GM23248 (cell line): Measurements from ENCODE around the gene ASXL3. TPM values are rescaled to one million over a fixed set of nuclear protein-coding genes. Genes with fewer than 3 reads are reported as not detected.

Experiments
- DNase-seq: peaks from one replicate; pipeline ENCODE4 v3.0.0-alpha.2; 2015
- H2AFZ ChIP-seq: fragments of 200-600 bp; sonication (generic); 2 replicates; pipeline ENCODE4 v1.6.1; 2016; ENCODE audit warnings: antibody characterized with exemption
- H3F3A ChIP-seq: fragments of 200-600 bp; sonication (generic); 2 replicates; pipeline ENCODE4 v1.6.1; 2016; ENCODE audit warnings: mild to moderate bottlenecking, antibody characterized with exemption, mixed run types; ENCODE audit not compliant: insufficient read depth
- H3K27ac ChIP-seq: fragments of 200-600 bp; sonication (generic); 2 replicates; pipeline ENCODE4 v1.5.1; 2016; ENCODE audit warnings: mild to moderate bottlenecking
- H3K27me3 ChIP-seq: fragments of 200-600 bp; sonication (generic); replicated peaks from 2 replicates; pipeline ENCODE4 v1.6.1; 2016; ENCODE audit warnings: mild to moderate bottlenecking; ENCODE audit not compliant: insufficient read depth
- H3K36me3 ChIP-seq: fragments of 200-600 bp; sonication (generic); 2 replicates; pipeline ENCODE4 v1.6.1; 2016; ENCODE audit warnings: low read depth, mild to moderate bottlenecking
- H3K4me1 ChIP-seq: fragments of 200-600 bp; sonication (generic); 2 replicates; pipeline ENCODE4 v1.6.1; 2016; ENCODE audit warnings: mild to moderate bottlenecking; ENCODE audit not compliant: insufficient read depth
- H3K4me2 ChIP-seq: fragments of 200-600 bp; sonication (generic); one replicate; pipeline ENCODE4 v1.6.1; 2016; ENCODE audit warnings: mild to moderate bottlenecking; ENCODE audit not compliant: unreplicated experiment
- H3K4me3 ChIP-seq: fragments of 200-600 bp; sonication (generic); 2 replicates; pipeline ENCODE4 v1.5.1; 2016; ENCODE audit warnings: mild to moderate bottlenecking
- H3K79me2 ChIP-seq: fragments of 200-600 bp; sonication (generic); 2 replicates; pipeline ENCODE4 v1.6.1; 2016; ENCODE audit warnings: mild to moderate bottlenecking; ENCODE audit not compliant: insufficient read depth
- H3K9ac ChIP-seq: fragments of 200-600 bp; sonication (generic); 2 replicates; pipeline ENCODE4 v1.6.1; 2016; ENCODE audit warnings: mild to moderate bottlenecking
- H3K9me2 ChIP-seq: fragments of 200-600 bp; sonication (generic); 2 replicates; pipeline ENCODE4 v1.6.1; 2016; ENCODE audit warnings: mixed run types, mild to moderate bottlenecking, moderate library complexity; ENCODE audit not compliant: insufficient read depth
- H3K9me3 ChIP-seq: fragments of 200-600 bp; sonication (generic); one replicate; pipeline ENCODE4 v1.6.1; 2017; ENCODE audit warnings: low read depth
- H4K20me1 ChIP-seq: fragments of 200-600 bp; sonication (generic); 2 replicates; pipeline ENCODE4 v1.6.0; 2016; ENCODE audit not compliant: insufficient read depth
- EZH2 ChIP-seq: fragments of 200-600 bp; sonication (generic); IDR thresholded peaks from 2 replicates; pipeline ENCODE4 v1.6.1; 2018; ENCODE audit warnings: antibody characterized with exemption, mild to moderate bottlenecking; ENCODE audit not compliant: insufficient read depth, poor library complexity, severe bottlenecking
- EZH2phosphoT487 ChIP-seq: fragments of 200-600 bp; sonication (generic); IDR thresholded peaks from 2 replicates; pipeline ENCODE4 v1.6.1; 2018; ENCODE audit warnings: antibody characterized with exemption, moderate library complexity, mild to moderate bottlenecking, low read depth; ENCODE audit not compliant: insufficient read depth
- WGBS, 2 experiments: methylation state at CpG; one replicate each; pipeline ENCODE4 v1.1.6; 2015 to 2017; ENCODE audit warnings: low lambda C conversion rate in 2 of 2, low coverage in 1 of 2; ENCODE audit errors: missing lambda C conversion rate in 2 of 2; 5-methylcytosine and 5-hydroxymethylcytosine counted together
- in situ Hi-C: fragments of 300-500 bp; cut with MboI; formaldehyde crosslinking; loops from 2 replicates; pipeline ENCODE4 v1.15.0; 2020
- polyA plus RNA-seq: library from polyadenylated mRNA; unstranded; fragments of >200 nt; fragmentation: Nextera tagmentation; extraction: Ambion mirVana; gene quantifications from 2 replicates; pipeline ENCODE4 v1.2.1, GENCODE V29; 2016
- total RNA-seq: library from RNA; depleted of rRNA; stranded (reverse); fragments of >200 nt; shearing (Covaris generic); gene quantifications from 2 replicates; pipeline ENCODE4 v1.2.3, GENCODE V29; 2014

The ASXL3 gene
- total and polyA plus RNA-seq, 2 experiments from 2014 or later = not detected

- in situ Hi-C loops = no loop called here
- TF ChIP-seq EZH2 (no peak), EZH2phosphoT487 (no peak)
- Histone ChIP-seq H2AFZ (no peak overlapping the region), H3K36me3 (no peaks in the 10 kb centered on the region), H3K4me3 (no peak overlapping the region), H3K4me2 (no peak overlapping the region), H3K9me3 (no peaks in the 10 kb centered on the region), H3K9ac (no peak overlapping the region), H3K79me2 (no peaks in the 10 kb centered on the region), H3F3A (peaks cover 18% of the 10 kb centered on the region), H4K20me1 (no peaks in the 10 kb centered on the region), H3K27ac (no peak overlapping the region), H3K9me2 (no peaks in the 10 kb centered on the region), H3K27me3 (peaks cover 3% of the 10 kb centered on the region), H3K4me1 (peaks cover 16% of the 10 kb centered on the region)
- 3% methylated on average over 4 of the region's 4 CpGs for WGBS, 2 experiments
- peak; percentile 61 for DNase-seq
Observed at GRCh38 chr18:33751613-33752221, 173.7 kb downstream of the ASXL3 start.

DNA sequence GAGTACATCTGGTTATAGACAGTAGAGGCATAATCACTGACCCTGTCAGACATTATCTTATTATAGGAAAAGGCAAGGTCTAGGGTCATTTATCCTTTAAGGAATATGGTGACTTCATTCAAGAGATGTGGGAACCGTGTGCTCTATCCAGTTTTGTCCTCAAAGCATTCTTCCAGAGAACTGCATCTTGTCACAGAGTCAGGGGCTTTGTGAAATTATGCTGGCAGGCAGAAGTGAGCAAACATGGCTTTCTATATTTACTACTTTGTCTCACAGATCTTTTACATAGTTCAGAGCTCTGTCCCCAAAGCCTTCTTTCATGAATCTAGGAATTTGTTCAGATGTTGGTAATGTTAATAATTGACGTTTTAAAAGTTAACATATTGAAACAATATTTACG is 177.4 kb downstream of the ASXL3 start:
- TF ChIP-seq EZH2 = no peak
- TF ChIP-seq EZH2phosphoT487 = no peak
- no peak for DNase-seq
- in situ Hi-C loops = no loop called here

GRCh38 chr18:33755931-33756560 is 178.0 kb downstream of the ASXL3 start:
- no peak overlapping the region for H3K9ac ChIP-seq
- H3K4me1 ChIP-seq = peaks cover 22% of the 10 kb centered on the region
- H3K9me2 ChIP-seq = no peaks in the 10 kb centered on the region
- DNase-seq = peak; percentile 95
- H3K27me3 ChIP-seq = no peaks in the 10 kb centered on the region
- peak overlapping the region; percentile 75 for H3K4me2 ChIP-seq
- peak overlapping the region; percentile 73 for H3K27ac ChIP-seq
- H2AFZ ChIP-seq = no peak overlapping the region
- no peaks in the 10 kb centered on the region for H4K20me1 ChIP-seq
- TF ChIP-seq EZH2 (no peak), EZH2phosphoT487 (no peak)
- H3K9me3 ChIP-seq = no peaks in the 10 kb centered on the region
- in situ Hi-C loops = no loop called here
- H3K4me3 ChIP-seq = peak overlapping the region; percentile 42
- H3F3A ChIP-seq = peaks cover 30% of the 10 kb centered on the region
- H3K36me3 ChIP-seq = no peaks in the 10 kb centered on the region
- H3K79me2 ChIP-seq = no peaks in the 10 kb centered on the region
- 1% methylated on average over 6 of the region's 6 CpGs for WGBS, 2 experiments

More for the DNA sequence above, 177.4 kb downstream of the ASXL3 start:
- peaks cover 22% of the 10 kb centered on the region for H3K4me1 ChIP-seq
- no peaks in the 10 kb centered on the region for H3K36me3 ChIP-seq
- no peaks in the 10 kb centered on the region for H4K20me1 ChIP-seq
- no peaks in the 10 kb centered on the region for H3K9me2 ChIP-seq
- H3K9me3 ChIP-seq = no peaks in the 10 kb centered on the region
- peaks cover 30% of the 10 kb centered on the region for H3F3A ChIP-seq
- no peaks in the 10 kb centered on the region for H3K79me2 ChIP-seq
- WGBS, 2 experiments = 12 to 13% methylated on average over 3 of the region's 3 CpGs
- H3K9ac ChIP-seq = no peak overlapping the region
- no peaks in the 10 kb centered on the region for H3K27me3 ChIP-seq
- peak overlapping the region; percentile 75 for H3K4me2 ChIP-seq
- peak overlapping the region; percentile 73 for H3K27ac ChIP-seq
- H3K4me3 ChIP-seq = peak overlapping the region; percentile 42; the same call in 1 of the 2 replicates
- H2AFZ ChIP-seq = no peak overlapping the region

DNA sequence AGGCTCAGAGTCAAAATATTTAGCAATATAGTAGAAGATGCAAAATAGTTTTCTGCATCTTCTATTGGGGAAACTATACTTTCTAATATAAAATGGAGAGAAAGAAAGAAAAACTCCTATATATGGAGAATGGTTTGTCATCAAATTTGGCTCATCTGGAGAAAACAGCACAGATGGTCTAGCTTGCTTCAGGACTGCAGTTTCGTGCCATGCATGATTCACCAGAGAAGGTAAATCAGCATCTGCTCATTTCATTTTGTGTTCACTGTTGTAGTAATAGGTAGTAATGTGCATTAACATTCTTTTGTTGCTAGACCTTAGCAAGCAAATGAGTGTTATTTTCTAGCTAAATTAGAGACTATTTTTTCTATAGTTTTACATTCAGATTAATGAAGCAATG is 179.0 kb downstream of the ASXL3 start:
- H3K27me3 ChIP-seq = no peaks in the 10 kb centered on the region
- peak overlapping the region; percentile 75 for H3K4me2 ChIP-seq
- DNase-seq = peak; percentile 78
- H3K9me2 ChIP-seq = no peaks in the 10 kb centered on the region
- no peaks in the 10 kb centered on the region for H3K9me3 ChIP-seq
- peaks cover 30% of the 10 kb centered on the region for H3F3A ChIP-seq
- no peak for TF ChIP-seq EZH2
- no peak for TF ChIP-seq EZH2phosphoT487
- no peak overlapping the region for H3K9ac ChIP-seq
- H3K79me2 ChIP-seq = no peaks in the 10 kb centered on the region
- H4K20me1 ChIP-seq = no peaks in the 10 kb centered on the region
- no peaks in the 10 kb centered on the region for H3K36me3 ChIP-seq
- no peak overlapping the region for H2AFZ ChIP-seq
- in situ Hi-C loops = no loop called here
- H3K4me3 ChIP-seq = no peak overlapping the region; the same call in 1 of the 2 replicates
- WGBS, 2 experiments = 0 to 4% methylated on average over 1 of the region's 1 CpG
- H3K4me1 ChIP-seq = peaks cover 22% of the 10 kb centered on the region
- no peak overlapping the region for H3K27ac ChIP-seq
